GM12878 (cell line): ENCODE data around the gene STX12. TPM values are rescaled to one million over a fixed set of nuclear protein-coding genes. Genes with fewer than 3 reads are reported as not detected.

Experiments
- ATAC-seq: fragments of 200-7000 bp; cut with Tn5 transposase; 3 replicates; pipeline ENCODE4 v1.9.1; 2020; ENCODE audit warnings: mild to moderate bottlenecking, moderate library complexity
- BruUV-seq: library from RNA; stranded (reverse); fragments of 400-500 nt; replicated peaks from 2 replicates; lab custom pipeline; 2021; lab: Mats Ljungman, UMichigan
- CTCF ChIA-PET: fragments of 300-600 bp; sonication (Branson Sonifier 250); formaldehyde crosslinking; extraction: SDS; loops from one replicate; lab custom pipeline; 2021; ENCODE audit warnings: inconsistent platforms; lab: Yijun Ruan, JAX
- POLR2A ChIA-PET: fragments of 350-600 bp; formaldehyde crosslinking; extraction: SDS; loops from one replicate; lab custom pipeline; 2021; ENCODE audit warnings: inconsistent platforms; lab: Charles Lee
- RAD21 ChIA-PET: fragments of 300-600 bp; sonication (Branson Sonifier 250); formaldehyde crosslinking; loops from one replicate; lab custom pipeline; 2023; ENCODE audit warnings: antibody characterized with exemption; ENCODE audit not compliant: unreplicated experiment; lab: Charles Lee
- SMC1A ChIA-PET: fragments of 300-600 bp; sonication (Branson Sonifier 250); formaldehyde crosslinking; loops from one replicate; lab custom pipeline; 2023; ENCODE audit not compliant: unreplicated experiment, uncharacterized antibody; lab: Charles Lee
- DNase-seq: peaks from one replicate; pipeline ENCODE4 v3.0.0-alpha.2; 2011; ENCODE audit warnings: low read depth, low spot score
- FAIRE-seq: peaks from 3 replicates; lab custom pipeline; 2011; peaks lifted over from hg19 to GRCh38; lab: Jason Lieb, UNC
- H2AFZ ChIP-seq: 2 replicates; pipeline ENCODE4 v1.6.0; 2011; ENCODE audit warnings: low read depth, low read length, control low read depth; ENCODE audit not compliant: control insufficient read depth
- H3K27ac ChIP-seq: 2 replicates; pipeline ENCODE4 v1.5.1; 2011; ENCODE audit warnings: control low read depth; ENCODE audit not compliant: control insufficient read depth, insufficient read depth
- H3K27me3 ChIP-seq, 2 experiments: replicated peaks in 1 of 2; 2 replicates each; pipeline versions ENCODE4 v1.6.0 to v1.6.1; 2011; ENCODE audit warnings: low read length in 1 of 2; ENCODE audit not compliant: control insufficient read depth in 2 of 2, insufficient read depth in 2 of 2
- H3K36me3 ChIP-seq, 2 experiments: 2 replicates each; pipeline ENCODE4 v1.5.1; 2011; ENCODE audit warnings: low read length in 1 of 2; ENCODE audit not compliant: control insufficient read depth in 2 of 2, insufficient read depth in 2 of 2
- H3K4me1 ChIP-seq: 2 replicates; pipeline ENCODE4 v1.6.1; 2011; ENCODE audit warnings: mild to moderate bottlenecking, low read length, moderate library complexity, mixed read lengths; ENCODE audit not compliant: control insufficient read depth, insufficient read depth
- H3K4me2 ChIP-seq: 2 replicates; pipeline ENCODE4 v1.6.0; 2011; ENCODE audit warnings: control low read depth; ENCODE audit not compliant: control insufficient read depth, insufficient read depth
- H3K4me3 ChIP-seq: fragments of 200-600 bp; sonication (generic); 2 replicates; pipeline ENCODE4 v1.5.1; 2016
- H3K79me2 ChIP-seq: 2 replicates; pipeline ENCODE4 v1.6.0; 2011; ENCODE audit warnings: low read length; ENCODE audit not compliant: control insufficient read depth, insufficient read depth
- H3K9ac ChIP-seq: 2 replicates; pipeline ENCODE4 v1.8.0; 2011; ENCODE audit warnings: low read length, control low read depth, mixed read lengths; ENCODE audit not compliant: control insufficient read depth, insufficient read depth
- H3K9me3 ChIP-seq: replicated peaks from 3 replicates; pipeline ENCODE4 v1.5.1; 2011; ENCODE audit warnings: mild to moderate bottlenecking, low read length; ENCODE audit not compliant: control insufficient read depth, insufficient read depth
- H4K20me1 ChIP-seq: 2 replicates; pipeline ENCODE4 v1.6.0; 2011; ENCODE audit not compliant: control insufficient read depth, insufficient read depth
- ATF7 ChIP-seq: fragments of 450-650 bp; IDR thresholded peaks from 2 replicates; pipeline ENCODE4 v1.6.1; 2016; ENCODE audit warnings: low read depth, mild to moderate bottlenecking
- BACH1 ChIP-seq: fragments of 450-650 bp; IDR thresholded peaks from 2 replicates; pipeline ENCODE4 v1.6.1; 2017; ENCODE audit warnings: mild to moderate bottlenecking, borderline replicate concordance
- CEBPB ChIP-seq, 2 experiments: fragments of 150-350 bp in 1 of 2; IDR thresholded peaks; 2 replicates each; pipeline ENCODE4 v1.6.1; 2012 to 2014; ENCODE audit warnings: low read depth in 2 of 2, low read length in 2 of 2, borderline replicate concordance in 1 of 2, inconsistent platforms in 1 of 2
- EGR1 ChIP-seq, 2 experiments: IDR thresholded peaks; 1 replicate in 1 of 2; 2 replicates in 1 of 2; pipeline ENCODE4 v1.6.1; 2011 to 2012; ENCODE audit warnings: low read depth in 2 of 2, low read length in 2 of 2, borderline replicate concordance in 1 of 2, mild to moderate bottlenecking in 1 of 2, moderate library complexity in 1 of 2
- FOS ChIP-seq: IDR thresholded peaks from 3 replicates; pipeline ENCODE4 v1.6.1; 2011; ENCODE audit warnings: borderline replicate concordance; ENCODE audit not compliant: insufficient read length; ENCODE audit errors: extremely low read depth
- FOXM1 ChIP-seq: IDR thresholded peaks from 2 replicates; pipeline ENCODE4 v1.6.1; 2012; ENCODE audit warnings: low read depth, mild to moderate bottlenecking, inconsistent platforms, low read length, moderate library complexity
- HCFC1 ChIP-seq: fragments of 150-350 bp; IDR thresholded peaks from 2 replicates; pipeline ENCODE4 v1.6.1; 2014; ENCODE audit warnings: low read length
- MTA3 ChIP-seq: IDR thresholded peaks from 2 replicates; pipeline ENCODE4 v1.6.1; 2012; ENCODE audit warnings: low read length, inconsistent platforms, borderline replicate concordance
- NFXL1 ChIP-seq: fragments of 450-650 bp; IDR thresholded peaks from 2 replicates; pipeline ENCODE4 v1.6.1; 2017; ENCODE audit warnings: antibody characterized with exemption, mild to moderate bottlenecking, borderline replicate concordance
- PAX8 ChIP-seq: fragments of 450-650 bp; IDR thresholded peaks from 2 replicates; pipeline ENCODE4 v1.6.1; 2017; ENCODE audit warnings: mild to moderate bottlenecking, moderate library complexity
- POLR2AphosphoS5 ChIP-seq: IDR thresholded peaks from 2 replicates; pipeline ENCODE4 v1.6.1; 2011; ENCODE audit warnings: mild to moderate bottlenecking, low read length, inconsistent platforms
- SUPT20H ChIP-seq: IDR thresholded peaks from 2 replicates; pipeline ENCODE4 v1.6.1; 2011; ENCODE audit warnings: low read depth, mild to moderate bottlenecking, low read length, moderate library complexity, borderline replicate concordance; ENCODE audit not compliant: control insufficient read depth
- SUZ12 ChIP-seq: fragments of 200-600 bp; sonication (generic); IDR thresholded peaks from one replicate; pipeline ENCODE4 v1.6.1; 2018; ENCODE audit warnings: antibody characterized with exemption, mild to moderate bottlenecking; ENCODE audit not compliant: unreplicated experiment
- TCF3 ChIP-seq: IDR thresholded peaks from 2 replicates; pipeline ENCODE4 v1.6.1; 2012; ENCODE audit warnings: low read depth, mild to moderate bottlenecking, low read length, borderline replicate concordance; ENCODE audit not compliant: insufficient read depth
- ZNF207 ChIP-seq: fragments of 450-650 bp; IDR thresholded peaks from 2 replicates; pipeline ENCODE4 v1.6.1; 2014; ENCODE audit warnings: antibody characterized with exemption, mild to moderate bottlenecking, borderline replicate concordance
- WGBS: methylation state at CpG from one replicate; pipeline ENCODE4 v1.1.6; 2016; ENCODE audit warnings: low lambda C conversion rate; ENCODE audit not compliant: insufficient replicate concordance, insufficient coverage; ENCODE audit errors: missing lambda C conversion rate; 5-methylcytosine and 5-hydroxymethylcytosine counted together
- in situ Hi-C: fragments of 300-500 bp; cut with MboI; formaldehyde crosslinking; loops from 9 replicates; pipeline ENCODE4 v1.14.3; 2018; ENCODE audit warnings: mixed read lengths
- intact Hi-C: fragments of 100-400 bp; cut with micrococcal nuclease; formaldehyde crosslinking; loops from one replicate; pipeline ENCODE4 v1.14.2; 2022; ENCODE audit not compliant: unreplicated experiment
- polyA plus RNA-seq, 11 experiments: library from polyadenylated mRNA; depleted of rRNA in 4 of 11; unstranded in 6 of 11; stranded (reverse) in 5 of 11; fragments of >200 nt; fragmentation: Nextera tagmentation in 4 of 11; fragmentation: Illumina TruSeq in 1 of 11; extraction: Ambion mirVana in 4 of 11; extraction: Trizol in 1 of 11; gene quantifications; 1 replicate in 1 of 11; 2 replicates in 10 of 11; pipeline versions ENCODE4 v1.2.1 to v1.2.3, GENCODE V29; 2011 to 2016; ENCODE audit warnings: inconsistent platforms in 2 of 11, missing spikeins in 2 of 11, low read depth in 1 of 11
- total RNA-seq, 4 experiments: library from RNA; depleted of rRNA in 3 of 4; stranded (reverse); fragments of >200 nt in 3 of 4; fragmentation: Illumina TruSeq in 1 of 4; extraction: Trizol in 1 of 4; gene quantifications; 2 replicates each; pipeline versions ENCODE4 v1.2.1 to v1.2.3, GENCODE V29; 2013 to 2021
- TF ChIP-seq, protein P1 (sequence below): IDR thresholded peaks from 2 replicates; pipeline ENCODE4 v1.6.1; 2011; ENCODE audit warnings: mild to moderate bottlenecking, low read depth, low read length, moderate library complexity; ENCODE audit not compliant: insufficient replicate concordance
- TF ChIP-seq, protein P2 (sequence below): IDR thresholded peaks from 2 replicates; pipeline ENCODE4 v1.6.1; 2011; ENCODE audit warnings: low read depth, low read length, improper control_type of control experiment, borderline replicate concordance

STX12 gene
- total and polyA plus RNA-seq, 10 of the 15 experiments (the other 5 are each of a cell fraction or from before 2014, with no cell fraction given) = 20.2 to 35.0 (median 28.1) TPM

DNA sequence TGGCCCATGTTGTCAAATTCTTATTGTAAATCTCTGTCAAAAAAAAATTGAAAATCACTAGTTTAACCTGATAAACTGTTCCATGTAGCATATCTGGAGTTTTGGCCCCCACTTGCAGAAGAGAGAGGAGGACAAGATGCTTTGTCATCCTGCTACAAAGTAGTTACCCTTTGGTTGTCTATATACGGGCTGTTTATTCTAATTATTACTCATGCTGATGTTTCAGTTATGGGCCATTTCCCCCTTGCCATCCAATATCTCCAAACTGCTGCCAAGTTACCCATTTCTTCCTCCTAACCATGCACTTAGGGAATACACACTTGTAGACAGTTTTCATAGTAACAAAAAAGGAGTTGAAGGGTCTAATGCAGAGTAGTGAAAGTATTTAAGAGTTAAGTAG, 22.6 kb downstream of the STX12 start (continued):
- no peak for TF ChIP-seq HCFC1
- TF ChIP-seq TCF3 = no peak
- TF ChIP-seq EGR1 (IDR thresholded peaks at IDR 0.05; ENCODE audit: borderline replicate concordance in 1 of 2, low read depth in 2 of 2, low read length in 2 of 2) = no peak

DNA sequence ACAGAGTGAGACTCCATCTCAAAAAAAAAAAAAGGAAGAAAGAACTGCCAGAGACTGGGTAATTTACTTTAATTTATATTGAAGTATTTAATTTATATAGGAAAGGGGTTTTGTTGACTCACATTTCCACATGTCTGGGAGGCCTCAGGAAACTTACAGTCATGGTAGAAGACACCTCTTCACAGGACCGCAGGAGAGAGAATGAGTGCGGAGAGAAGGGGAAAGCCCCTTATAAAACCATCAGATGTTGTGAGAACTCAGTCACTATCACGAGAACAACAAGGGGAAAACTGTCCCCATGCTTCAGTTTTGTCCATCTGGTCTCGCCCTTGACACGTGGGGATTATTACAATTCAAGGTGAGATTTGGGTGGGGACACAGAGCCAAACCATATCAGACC, 31.8 kb downstream of the STX12 start:
- SMC1A ChIA-PET = interaction anchor here (0.8 to 1.3 kb wide), 2 partner anchors 28 to 30 kb away, joined by 3 to 4 read pairs; no protein-coding TSS in a partner anchor
- FAIRE-seq = no peak
- intact Hi-C loops (no loop called here), in situ Hi-C loops (no loop called here)
- H2AFZ ChIP-seq = no peak overlapping the region
- TF ChIP-seq SUPT20H (no peak), POLR2AphosphoS5 (no peak), FOXM1 (no peak), FOS (no peak), ZNF207 (no peak), CEBPB (IDR thresholded peaks at IDR 0.05; ENCODE audit: borderline replicate concordance in 1 of 2, low read depth in 2 of 2, low read length in 2 of 2) (no peak), PAX8 (no peak), SUZ12 (no peak), NFXL1 (no peak), ATF7 (no peak), MTA3 (no peak), BACH1 (no peak)
- TF ChIP-seq, protein P1, sequence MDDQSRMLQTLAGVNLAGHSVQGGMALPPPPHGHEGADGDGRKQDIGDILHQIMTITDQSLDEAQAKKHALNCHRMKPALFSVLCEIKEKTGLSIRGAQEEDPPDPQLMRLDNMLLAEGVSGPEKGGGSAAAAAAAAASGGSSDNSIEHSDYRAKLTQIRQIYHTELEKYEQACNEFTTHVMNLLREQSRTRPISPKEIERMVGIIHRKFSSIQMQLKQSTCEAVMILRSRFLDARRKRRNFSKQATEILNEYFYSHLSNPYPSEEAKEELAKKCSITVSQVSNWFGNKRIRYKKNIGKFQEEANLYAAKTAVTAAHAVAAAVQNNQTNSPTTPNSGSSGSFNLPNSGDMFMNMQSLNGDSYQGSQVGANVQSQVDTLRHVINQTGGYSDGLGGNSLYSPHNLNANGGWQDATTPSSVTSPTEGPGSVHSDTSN = no peak
- TF ChIP-seq, protein P2, sequence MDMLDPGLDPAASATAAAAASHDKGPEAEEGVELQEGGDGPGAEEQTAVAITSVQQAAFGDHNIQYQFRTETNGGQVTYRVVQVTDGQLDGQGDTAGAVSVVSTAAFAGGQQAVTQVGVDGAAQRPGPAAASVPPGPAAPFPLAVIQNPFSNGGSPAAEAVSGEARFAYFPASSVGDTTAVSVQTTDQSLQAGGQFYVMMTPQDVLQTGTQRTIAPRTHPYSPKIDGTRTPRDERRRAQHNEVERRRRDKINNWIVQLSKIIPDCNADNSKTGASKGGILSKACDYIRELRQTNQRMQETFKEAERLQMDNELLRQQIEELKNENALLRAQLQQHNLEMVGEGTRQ = no peak
- CTCF ChIA-PET = interaction anchor here (0.6 to 1.4 kb wide), 2 partner anchors 63 to 135 kb away, joined by 3 read pairs; no protein-coding TSS in a partner anchor
- H3K9ac ChIP-seq = no peak overlapping the region
- no peak for DNase-seq
- no peaks in the 10 kb centered on the region for H3K27me3 ChIP-seq
- no peak overlapping the region for H3K4me2 ChIP-seq
- H3K9me3 ChIP-seq = no peaks in the 10 kb centered on the region
- ATAC-seq = no peak
- POLR2A ChIA-PET = no interaction called here
- no peak overlapping the region for H3K4me3 ChIP-seq
- no peaks in the 10 kb centered on the region for H3K4me1 ChIP-seq
- no TSS peak for BruUV-seq
- H4K20me1 ChIP-seq = no peaks in the 10 kb centered on the region
- peaks cover 5 to 19% of the 10 kb centered on the region in 2 experiments for H3K36me3 ChIP-seq
- WGBS = 90% methylated on average over 5 of the region's 5 CpGs
- RAD21 ChIA-PET = interaction anchor here (1.6 kb wide), 1 partner anchor 135 kb away, joined by 4 read pairs; no protein-coding TSS in a partner anchor
- no peak overlapping the region for H3K27ac ChIP-seq
- H3K79me2 ChIP-seq = no peaks in the 10 kb centered on the region
